Endothelial cell of umbilical vein (primary cell): ENCODE data around the gene EBLN1. TPM values are rescaled to one million over a fixed set of nuclear protein-coding genes. Genes with fewer than 3 reads are reported as not detected.

Experiments
- BruUV-seq: library from RNA; stranded (reverse); fragments of 400-500 nt; replicated peaks from 2 replicates; lab custom pipeline; 2021; lab: Mats Ljungman, UMichigan
- CTCF ChIA-PET: fragments of 300-600, 350-600 bp; sonication (Branson Sonifier 250); formaldehyde crosslinking; loops from one replicate; lab custom pipeline; 2021; ENCODE audit warnings: antibody characterized with exemption, inconsistent platforms; lab: Charles Lee
- POLR2A ChIA-PET: fragments of 300-600, 350-600 bp; sonication (Branson Sonifier 250); formaldehyde crosslinking; loops from one replicate; lab custom pipeline; 2021; ENCODE audit warnings: antibody characterized with exemption, inconsistent platforms; lab: Charles Lee
- DNase-seq: peaks from one replicate; pipeline ENCODE4 v3.0.0-alpha.2; 2011; ENCODE audit warnings: low read depth, low spot score
- FAIRE-seq: peaks from 2 replicates; lab custom pipeline; 2011; peaks lifted over from hg19 to GRCh38; lab: Jason Lieb, UNC
- H2AFZ ChIP-seq: 2 replicates; pipeline ENCODE4 v1.6.0; 2012; ENCODE audit warnings: low read depth, low read length, control low read depth, inconsistent platforms
- H3K27ac ChIP-seq: 2 replicates; pipeline ENCODE4 v1.5.1; 2011; ENCODE audit warnings: low read depth, mild to moderate bottlenecking, control low read depth, low read length, moderate library complexity; ENCODE audit not compliant: insufficient read depth
- H3K27me3 ChIP-seq, 2 experiments: 2 replicates each; pipeline versions ENCODE4 v1.6.0 to v1.6.1; 2011; ENCODE audit warnings: low read length in 2 of 2, mixed read lengths in 1 of 2; ENCODE audit not compliant: control insufficient read depth in 2 of 2, insufficient read depth in 2 of 2
- H3K36me3 ChIP-seq, 2 experiments: 2 replicates in 1 of 2; 3 replicates in 1 of 2; pipeline ENCODE4 v1.5.1; 2011; ENCODE audit warnings: low read length in 2 of 2, mild to moderate bottlenecking in 1 of 2, moderate library complexity in 1 of 2; ENCODE audit not compliant: control insufficient read depth in 2 of 2, insufficient read depth in 2 of 2; ENCODE audit errors: extremely low read depth in 1 of 2
- H3K4me1 ChIP-seq: 3 replicates; pipeline ENCODE4 v1.5.1; 2011; ENCODE audit warnings: mild to moderate bottlenecking, low read length; ENCODE audit not compliant: control insufficient read depth, insufficient read depth; ENCODE audit errors: extremely low read depth
- H3K4me2 ChIP-seq: 2 replicates; pipeline ENCODE4 v1.6.1; 2011; ENCODE audit warnings: low read length, control low read depth, mixed read lengths; ENCODE audit not compliant: insufficient read depth
- H3K4me3 ChIP-seq, 3 experiments: fragments of 200-600 bp in 1 of 3; sonication (generic), shearing (Covaris generic) in 1 of 3; replicated peaks in 1 of 3; 2 replicates each; pipeline ENCODE4 v1.5.1; 2011 to 2016; ENCODE audit warnings: control low read depth in 3 of 3, low read length in 3 of 3, mild to moderate bottlenecking in 2 of 3, inconsistent platforms in 1 of 3, low read depth in 1 of 3, moderate library complexity in 1 of 3; ENCODE audit not compliant: insufficient read depth in 1 of 3
- H3K79me2 ChIP-seq: 2 replicates; pipeline ENCODE4 v1.6.0; 2012; ENCODE audit warnings: low read length, inconsistent platforms; ENCODE audit not compliant: control insufficient read depth, insufficient read depth
- H3K9ac ChIP-seq: replicated peaks from 2 replicates; pipeline ENCODE3; 2011; ENCODE audit warnings: low read length, control low read depth; ENCODE audit not compliant: insufficient read depth; ENCODE audit errors: extremely low read depth
- H3K9me1 ChIP-seq: replicated peaks from 3 replicates; pipeline ENCODE4 v1.6.0; 2011; ENCODE audit warnings: mild to moderate bottlenecking, low read length; ENCODE audit not compliant: control insufficient read depth, insufficient read depth; ENCODE audit errors: extremely low read depth
- H3K9me3 ChIP-seq: replicated peaks from 2 replicates; pipeline ENCODE4 v1.5.1; 2012; ENCODE audit warnings: low read length, inconsistent platforms; ENCODE audit not compliant: control insufficient read depth, insufficient read depth
- H4K20me1 ChIP-seq: replicated peaks from 2 replicates; pipeline ENCODE3; 2011; ENCODE audit warnings: mild to moderate bottlenecking, low read length; ENCODE audit not compliant: control insufficient read depth, insufficient read depth; ENCODE audit errors: extremely low read depth
- CTCF ChIP-seq, 2 donors: IDR thresholded peaks; 1 replicate in 1 of 2; 2 replicates in 1 of 2; pipeline ENCODE4 v1.5.1; 2011; ENCODE audit warnings: low read length in 2 of 2, mild to moderate bottlenecking in 2 of 2, moderate library complexity in 2 of 2, control low read depth in 1 of 2, inconsistent platforms in 1 of 2, low read depth in 1 of 2; ENCODE audit not compliant: insufficient read depth in 1 of 2; ENCODE audit errors: extremely low read depth in 1 of 2
- EZH2 ChIP-seq: IDR thresholded peaks from 2 replicates; pipeline ENCODE4 v1.6.1; 2012; ENCODE audit warnings: borderline replicate concordance, low read depth, mild to moderate bottlenecking, moderate library complexity, low read length, inconsistent platforms; ENCODE audit not compliant: severe bottlenecking
- FOS ChIP-seq: IDR thresholded peaks from 2 replicates; pipeline ENCODE4 v1.6.1; 2011; ENCODE audit warnings: mild to moderate bottlenecking, low read length, moderate library complexity, borderline replicate concordance; ENCODE audit not compliant: insufficient read depth
- GATA2 ChIP-seq: IDR thresholded peaks from 2 replicates; pipeline ENCODE4 v1.7.0; 2011; ENCODE audit warnings: low read depth, mild to moderate bottlenecking, moderate library complexity, mixed read lengths, low read length; ENCODE audit not compliant: insufficient read length, insufficient read depth
- JUN ChIP-seq: IDR thresholded peaks from 2 replicates; pipeline ENCODE4 v1.6.1; 2011; ENCODE audit warnings: borderline replicate concordance, low read depth; ENCODE audit not compliant: insufficient read length, insufficient read depth
- MAX ChIP-seq: IDR thresholded peaks from 2 replicates; pipeline ENCODE4 v1.6.1; 2011; ENCODE audit not compliant: insufficient read depth, insufficient read length
- MYC ChIP-seq: IDR thresholded peaks from one replicate; pipeline ENCODE4 v1.6.1; 2011; ENCODE audit warnings: mild to moderate bottlenecking, low read depth, low read length
- POLR2A ChIP-seq: IDR thresholded peaks from 2 replicates; pipeline ENCODE4 v1.6.1; 2012; ENCODE audit warnings: low read depth, mild to moderate bottlenecking, control low read depth, low read length
- POLR2AphosphoS5 ChIP-seq: IDR thresholded peaks from 2 replicates; pipeline ENCODE4 v1.6.1; 2012; ENCODE audit warnings: low read depth, mild to moderate bottlenecking, control low read depth, low read length, moderate library complexity; ENCODE audit not compliant: insufficient read depth
- dilution Hi-C: fragments of 300-500 bp; cut with MboI; formaldehyde crosslinking; loops from one replicate; pipeline ENCODE4 v1.15.0; 2019; ENCODE audit warnings: low sequenced_read_pairs; ENCODE audit not compliant: extremely low pct_ligation_motif_present
- intact Hi-C: fragments of 100-400 bp; cut with micrococcal nuclease; formaldehyde crosslinking; loops from one replicate; pipeline ENCODE4 v1.10.0; 2022
- polyA plus RNA-seq, 4 experiments: library from polyadenylated mRNA; depleted of rRNA in 3 of 4; stranded (reverse) in 3 of 4; unstranded in 1 of 4; fragments of >200 nt; gene quantifications; 2 replicates each; pipeline versions ENCODE4 v1.2.1 to v1.2.3, GENCODE V29; 2011 to 2012; ENCODE audit warnings: missing spikeins in 1 of 4
- total RNA-seq: library from RNA; stranded (reverse); gene quantifications from 2 replicates; pipeline ENCODE4 v1.2.3, GENCODE V29; 2021

The EBLN1 gene
- total and polyA plus RNA-seq, 2 donors (not counting 3 experiments of a cell fraction or from before 2014, with no cell fraction given) = not detected

GRCh38 chr10:22229802-22230157, 12.0 kb upstream of the EBLN1 start:
- Histone ChIP-seq H3K9me3 (no peaks in the 10 kb centered on the region), H3K9ac (peak overlapping the region; percentile 84), H3K27ac (peak overlapping the region; percentile 27), H3K4me1 (peaks cover 9% of the 10 kb centered on the region), H3K4me3 (peak overlapping the region; percentile 69 to 97 (median 96)), H3K9me1 (no peaks in the 10 kb centered on the region), H2AFZ (peak overlapping the region; percentile 99), H4K20me1 (no peaks in the 10 kb centered on the region), H3K36me3 (no peaks in the 10 kb centered on the region), H3K27me3 (peaks cover 0 to 2% of the 10 kb centered on the region in 2 experiments), H3K79me2 (no peaks in the 10 kb centered on the region), H3K4me2 (peak overlapping the region; percentile 98)
- no peak for TF ChIP-seq JUN
- no peak for TF ChIP-seq POLR2A
- no peak for TF ChIP-seq FOS
- TF ChIP-seq MAX = no peak
- no peak for TF ChIP-seq MYC
- TF ChIP-seq EZH2 = no peak
- TF ChIP-seq GATA2 = no peak
- TF ChIP-seq POLR2AphosphoS5 = no peak
- TF ChIP-seq CTCF (IDR thresholded peaks at IDR 0.05; ENCODE audit: extremely low read depth in 1 of 2, insufficient read depth in 1 of 2, low read depth in 1 of 2, low read length in 2 of 2) = no peak
- dilution Hi-C loops (no loop called here), intact Hi-C loops (loop anchor here (1.0 to 5.0 kb wide), 9 partner anchors 23 to 760 kb away; partner anchors contain the start of genes COMMD3, DNAJC1 and SKIDA1)
- POLR2A ChIA-PET = interaction anchor here (0.6 to 1.8 kb wide), 2 partner anchors 82 to 86 kb away, joined by 7 to 12 read pairs; partner anchors contain the start of gene COMMD3
- FAIRE-seq = no peak
- CTCF ChIA-PET = interaction anchor here (1.0 to 2.5 kb wide), 7 partner anchors 20 to 759 kb away, joined by 3 to 17 read pairs (median 4); partner anchors contain the start of gene COMMD3
- peak; percentile 50 for DNase-seq
- BruUV-seq = no TSS peak
